NCI-H1930 (cell line): ENCODE measurements around the gene SLC38A8.

Experiments
- DNase-seq, 2 experiments: peaks; one replicate each; lab custom pipeline; 2025; lab: John Stamatoyannopoulos, UW

The SLC38A8 gene

DNA sequence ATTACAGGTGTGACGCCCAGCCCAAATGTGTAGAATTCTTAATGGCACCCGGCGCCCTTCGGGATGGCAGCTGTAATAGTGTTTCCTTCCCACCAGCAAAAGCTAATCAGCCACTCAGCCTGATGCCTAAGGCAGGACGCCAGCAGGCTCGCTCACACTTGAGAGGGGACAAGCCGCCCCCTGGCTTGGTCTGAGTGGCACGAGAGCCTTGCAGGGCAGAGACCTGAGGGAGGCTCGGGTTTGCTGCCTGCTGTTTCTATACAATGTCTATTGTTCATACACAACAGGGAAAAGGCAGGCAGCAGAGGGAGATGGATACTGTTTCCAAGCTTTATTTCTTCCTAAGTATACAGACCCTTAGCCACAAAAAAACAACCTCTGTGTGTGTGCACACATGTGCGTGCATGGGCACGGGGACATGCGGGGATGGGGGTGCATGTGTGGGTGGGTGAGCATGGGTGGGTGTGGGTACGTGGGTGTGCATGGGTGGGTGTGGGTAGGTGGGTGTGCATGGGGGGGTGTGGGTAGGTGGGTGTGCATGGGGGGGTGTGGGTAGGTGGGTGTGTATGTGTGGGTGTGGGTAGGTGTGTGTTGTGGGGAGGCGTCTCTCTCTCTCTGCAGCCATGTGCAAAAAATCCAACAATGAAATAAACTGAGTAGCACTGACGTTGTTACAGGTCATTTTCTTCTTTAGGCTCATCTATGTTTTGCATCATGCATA, 10.0 kb downstream of the SLC38A8 start:
- no peak for DNase-seq

DNA sequence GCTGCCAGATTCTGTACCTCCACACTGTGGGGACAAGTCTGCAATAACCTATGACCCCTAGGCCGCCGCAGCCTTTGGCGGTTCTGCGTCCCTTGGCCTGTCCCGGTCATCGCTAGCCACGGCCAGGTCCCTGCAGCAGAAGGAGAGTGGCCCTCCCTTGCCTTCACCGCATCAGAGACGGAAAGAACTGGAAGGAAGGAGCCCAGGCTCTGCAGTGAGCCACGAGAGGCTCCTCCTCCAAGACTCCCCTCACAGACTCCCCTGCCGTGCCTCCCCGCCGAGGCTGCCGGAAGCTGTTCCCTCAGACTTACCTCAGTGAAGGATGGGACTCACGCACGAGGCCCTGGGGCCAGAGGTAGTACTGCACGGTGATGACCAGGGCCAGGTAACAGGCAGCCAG, 11.0 kb downstream of the SLC38A8 start:
- DNase-seq, result no peak

DNA sequence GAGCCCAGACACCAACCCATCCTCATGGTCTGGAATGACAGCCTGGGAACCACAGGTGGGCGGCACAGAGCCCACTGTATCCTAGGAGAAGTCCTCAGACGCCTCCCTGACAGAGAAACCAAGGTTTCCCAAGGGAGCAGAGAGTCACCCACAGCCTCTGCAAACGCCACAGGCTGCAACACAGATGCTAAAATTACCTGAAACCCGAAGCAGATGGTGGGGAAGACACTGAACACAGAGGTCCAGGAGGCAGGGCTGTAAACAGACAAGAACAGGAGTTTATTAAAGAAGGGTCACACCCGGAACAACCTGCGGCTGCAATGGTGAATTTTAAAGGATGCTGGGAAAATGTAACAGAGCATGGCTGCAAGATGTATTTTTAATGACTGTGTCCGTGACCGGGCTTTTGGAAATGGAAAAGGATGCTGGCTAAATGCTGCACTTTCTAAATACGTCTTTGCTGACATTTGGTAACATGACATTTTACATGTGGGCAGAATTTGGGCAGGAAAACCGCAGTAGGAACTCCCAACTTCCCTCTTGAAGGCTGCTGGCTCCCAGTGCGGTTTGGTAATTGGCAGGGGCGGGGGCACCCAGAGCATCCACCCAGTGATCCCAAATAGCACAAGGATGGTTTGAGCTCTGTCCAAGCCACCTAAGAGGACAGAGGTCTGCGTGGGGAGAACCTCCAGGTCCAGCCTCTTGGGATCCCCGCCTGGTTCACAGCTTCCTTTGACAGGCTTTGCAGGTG, 13.1 kb downstream of the SLC38A8 start:
- no peak for DNase-seq

DNA sequence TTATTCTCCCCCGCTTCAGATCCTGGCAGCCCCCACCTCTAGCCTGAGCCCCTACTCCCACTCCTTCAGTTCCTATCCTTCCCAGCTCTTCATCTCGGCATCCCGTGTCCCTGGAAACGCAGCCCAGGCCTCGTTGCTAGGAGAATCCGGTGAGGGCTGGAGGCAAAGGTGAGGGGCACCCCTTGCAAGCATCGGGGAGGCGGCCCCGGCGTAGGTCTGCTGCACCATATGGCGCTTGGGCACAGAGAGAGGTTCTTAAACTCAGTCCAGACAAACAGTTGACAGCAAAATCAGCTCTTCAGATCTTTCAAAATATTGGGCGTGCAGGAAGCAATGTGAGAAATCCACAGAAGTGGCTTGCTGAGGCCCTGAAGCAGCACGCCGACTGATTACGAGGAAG, 15.0 kb downstream of the SLC38A8 start:
- DNase-seq, result no peak

DNA sequence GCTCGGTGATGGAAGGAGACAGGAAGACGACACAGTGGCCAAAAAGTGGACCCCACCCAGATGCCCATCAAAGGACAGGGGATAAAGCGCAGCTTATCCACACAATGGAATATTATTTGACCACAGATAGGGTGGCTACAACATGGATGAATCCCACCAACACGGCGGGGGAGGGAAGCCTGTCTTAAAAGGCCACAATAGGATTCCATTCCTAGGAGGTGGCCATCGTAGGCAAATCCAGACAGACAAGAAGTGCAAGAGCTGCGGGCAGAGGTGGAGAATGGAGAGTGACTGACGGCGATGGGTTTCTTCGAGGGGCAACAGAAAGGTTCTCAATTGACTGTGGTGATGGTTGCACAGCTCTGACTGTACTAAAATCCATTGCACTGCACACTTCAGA, 16.0 kb downstream of the SLC38A8 start:
- DNase-seq, result no peak

DNA sequence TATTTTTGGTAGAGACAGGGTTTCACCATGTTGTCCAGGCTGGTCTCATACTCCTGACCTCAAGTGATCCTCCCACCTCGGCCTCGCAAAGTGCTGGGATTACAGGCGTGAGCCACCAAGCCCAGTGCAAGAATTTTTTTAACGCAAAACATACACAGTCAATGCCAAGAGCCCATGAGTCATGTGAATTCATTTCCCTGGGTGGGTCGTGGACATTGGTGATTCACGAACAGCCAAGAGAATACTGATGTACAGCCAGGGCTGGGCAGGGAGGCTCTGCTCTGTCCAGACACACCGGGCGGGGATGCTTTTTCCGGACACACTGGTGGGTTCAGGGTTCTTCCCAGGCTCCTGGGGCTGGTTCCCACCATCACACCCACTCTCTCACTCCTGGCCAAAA, 17.7 kb downstream of the SLC38A8 start:
- DNase-seq, result no peak

DNA sequence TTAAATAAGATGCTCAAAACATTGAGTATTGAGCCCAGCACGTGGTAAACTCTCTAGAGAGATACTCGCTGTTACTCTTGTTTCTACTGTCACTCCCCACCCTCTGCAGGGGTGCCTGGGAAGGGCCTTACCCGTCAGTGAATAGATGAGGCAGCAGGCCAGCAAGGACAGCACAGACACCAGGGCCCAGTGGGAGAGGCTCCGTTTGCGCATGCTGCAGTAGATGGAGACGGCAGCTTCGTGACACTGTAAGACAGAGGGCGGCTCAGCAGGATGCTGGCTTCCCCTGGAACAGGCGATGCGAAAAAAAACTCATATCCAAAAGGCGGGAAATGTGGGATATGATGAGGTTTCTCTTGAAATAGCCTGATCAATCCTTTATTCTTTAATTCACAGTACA, 20.0 kb downstream of the SLC38A8 start:
- no peak for DNase-seq

DNA sequence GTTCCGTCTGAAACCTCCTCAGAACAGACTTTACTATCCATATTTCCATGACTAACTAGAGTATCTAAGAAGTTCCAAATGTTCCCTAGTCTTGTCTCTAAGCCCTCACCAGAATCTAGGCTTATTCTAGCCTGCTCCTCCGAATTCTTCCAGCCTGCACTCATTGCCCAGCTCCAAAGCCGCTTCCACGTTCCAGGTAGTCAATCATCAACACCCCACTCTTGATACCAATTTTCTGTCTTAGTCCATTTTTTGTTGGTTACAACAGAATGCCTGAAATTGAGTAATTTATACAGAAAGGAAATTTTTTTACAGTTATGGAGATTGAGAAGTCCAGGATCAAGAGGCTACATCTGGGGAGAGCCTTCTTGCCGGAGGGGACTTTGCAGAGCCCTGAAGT, 21.1 kb downstream of the SLC38A8 start:
- DNase-seq, result no peak

DNA sequence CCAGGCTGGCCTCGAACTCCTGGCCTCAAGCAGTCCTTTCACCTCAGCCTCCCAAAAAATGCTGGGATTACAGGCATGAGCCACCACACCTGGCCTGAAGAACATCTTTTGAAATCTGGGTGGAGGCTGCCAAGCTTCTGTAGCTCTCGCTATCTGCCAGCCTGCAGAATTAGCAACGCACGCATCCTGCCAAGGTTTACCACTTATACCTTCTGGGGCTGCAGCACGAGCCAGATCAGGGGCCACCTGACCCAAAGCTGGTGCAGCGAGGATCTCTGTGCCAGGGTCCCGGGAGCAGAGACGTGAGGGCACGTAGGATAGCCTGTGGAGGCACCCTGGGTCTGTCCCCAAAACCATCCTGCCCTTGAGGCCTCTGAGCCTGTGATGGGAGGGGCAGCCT, 22.2 kb downstream of the SLC38A8 start:
- no peak for DNase-seq

DNA sequence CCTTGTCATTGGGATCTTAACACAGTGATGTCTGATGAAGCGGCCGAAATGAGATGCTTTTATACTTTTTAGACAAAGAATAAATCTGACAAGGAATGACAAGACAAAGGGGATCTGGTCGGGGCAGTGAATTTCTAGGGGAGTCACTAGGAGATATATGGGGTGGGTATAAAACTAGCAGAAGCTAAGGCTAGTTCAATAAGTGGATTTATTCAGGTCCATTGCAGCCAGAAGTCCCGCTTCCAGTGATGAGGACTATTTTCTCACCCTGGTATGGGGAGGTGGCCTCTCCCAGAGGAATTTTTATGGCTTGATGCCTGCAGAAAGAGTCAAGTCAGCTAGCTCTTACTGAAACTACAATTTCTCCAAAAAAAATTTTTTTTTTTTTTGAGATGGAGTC, 23.9 kb downstream of the SLC38A8 start:
- no peak for DNase-seq

DNA sequence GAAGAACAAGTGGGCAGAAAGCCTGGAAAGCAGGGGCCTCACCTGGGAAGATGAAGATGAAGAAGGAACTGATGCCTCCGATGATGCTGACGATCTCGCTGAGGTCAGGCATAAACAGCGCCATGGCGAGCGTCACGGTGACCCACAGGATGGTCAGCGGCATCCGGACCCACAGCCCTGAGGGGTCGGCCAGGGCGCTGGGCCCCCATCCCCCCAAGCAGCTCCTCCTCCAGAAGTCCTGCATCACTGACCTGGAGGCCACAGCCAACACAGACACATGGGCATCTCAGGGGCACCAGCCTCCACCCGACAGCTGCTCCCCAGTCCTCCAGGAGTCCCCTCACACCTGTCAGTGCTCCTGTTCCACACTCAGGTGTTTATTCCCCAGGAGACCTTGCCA, 26.1 kb downstream of the SLC38A8 start:
- no peak for DNase-seq

DNA sequence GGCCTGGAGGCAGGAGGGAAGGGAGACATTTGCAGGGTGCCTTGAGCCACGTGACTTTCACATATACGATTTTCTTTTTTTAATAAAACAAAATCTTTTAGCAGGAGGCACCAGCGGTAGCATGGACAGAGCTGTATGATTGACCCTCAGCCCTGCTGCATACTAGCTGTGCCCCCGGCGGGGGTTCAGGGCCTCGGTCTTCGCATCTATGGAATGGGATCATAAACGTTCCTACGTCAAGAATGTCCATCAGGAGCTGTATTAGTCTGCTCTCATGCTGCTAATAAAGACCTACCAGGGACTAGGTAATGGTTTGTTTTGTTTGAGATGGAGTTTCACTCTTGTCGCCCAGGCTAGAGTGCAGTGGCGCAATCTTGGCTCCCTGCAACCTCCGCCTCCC, 27.2 kb downstream of the SLC38A8 start:
- no peak for DNase-seq

DNA sequence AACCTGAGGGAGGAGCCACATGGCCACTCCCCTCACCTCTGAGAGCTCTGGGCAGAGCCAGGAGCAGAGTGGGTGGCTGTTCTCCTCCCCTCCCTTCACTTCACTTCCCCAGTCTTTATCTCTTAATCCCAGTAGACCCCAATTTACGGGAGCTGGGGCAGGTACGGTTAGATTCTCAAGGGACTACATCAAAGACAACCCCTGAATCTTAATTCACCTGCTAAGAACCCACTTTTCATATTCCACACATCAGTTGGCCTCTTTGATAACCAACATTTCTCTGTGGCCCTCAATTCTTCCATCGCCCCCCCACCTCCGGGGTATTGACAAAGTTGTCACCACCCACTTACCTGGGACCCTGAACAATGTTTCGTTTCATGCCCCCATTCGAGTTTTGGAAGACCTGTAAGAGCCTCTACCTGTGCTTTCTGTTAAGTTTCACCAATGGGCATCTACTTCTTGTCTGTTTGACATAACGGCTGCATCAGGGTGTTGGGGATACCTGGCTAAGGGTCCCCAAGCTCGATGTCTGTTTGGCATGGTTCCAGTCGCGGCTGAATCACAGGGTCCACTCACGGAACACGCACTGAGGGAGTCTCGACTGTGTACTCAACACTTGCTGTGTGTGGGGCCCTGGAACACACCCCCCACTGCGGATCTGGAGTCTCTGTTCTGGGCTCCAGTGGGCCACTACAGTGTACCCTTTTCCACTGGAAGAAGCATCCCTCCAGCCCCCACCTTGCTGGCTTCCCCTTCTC, 27.8 kb downstream of the SLC38A8 start:
- DNase-seq, result no peak

DNA sequence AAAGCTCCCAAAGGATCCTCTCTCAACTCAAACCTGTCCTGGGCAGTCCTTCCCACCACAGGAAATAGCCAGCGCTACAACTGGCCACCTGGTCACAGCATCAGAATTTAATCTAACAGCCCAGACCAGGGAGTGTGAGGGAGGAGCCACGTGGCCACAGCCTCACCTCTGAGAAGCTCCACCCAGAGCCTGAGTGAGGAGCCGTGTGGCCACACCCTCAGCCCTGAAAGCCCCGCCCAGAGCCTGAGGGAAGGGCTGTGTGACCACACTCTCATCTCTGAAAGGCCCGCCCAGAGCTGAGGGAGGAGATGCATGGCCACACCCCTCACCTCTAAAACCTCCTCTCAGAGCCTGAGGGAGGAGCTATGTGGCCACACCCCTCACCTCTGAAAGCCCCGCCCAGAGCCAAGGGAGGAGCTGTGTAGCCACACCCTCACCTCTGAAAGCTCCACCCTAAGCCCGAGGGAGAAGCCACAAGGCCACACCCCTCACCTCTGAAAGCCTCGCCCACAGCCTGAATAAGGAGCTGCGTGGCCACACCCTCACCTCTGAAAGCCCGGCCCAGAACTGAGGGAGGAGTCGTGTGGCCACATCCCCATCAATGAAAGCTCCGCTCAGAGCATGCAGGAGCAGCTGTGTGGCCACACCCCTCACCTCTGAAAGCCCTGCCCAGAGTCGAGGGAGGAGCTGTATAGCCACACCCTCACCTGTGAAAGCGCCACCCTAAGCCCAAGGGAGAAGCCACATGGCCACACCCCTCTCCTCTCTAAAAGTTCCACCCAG, 28.6 kb downstream of the SLC38A8 start:
- peak; percentile 77 to 83 for DNase-seq

DNA sequence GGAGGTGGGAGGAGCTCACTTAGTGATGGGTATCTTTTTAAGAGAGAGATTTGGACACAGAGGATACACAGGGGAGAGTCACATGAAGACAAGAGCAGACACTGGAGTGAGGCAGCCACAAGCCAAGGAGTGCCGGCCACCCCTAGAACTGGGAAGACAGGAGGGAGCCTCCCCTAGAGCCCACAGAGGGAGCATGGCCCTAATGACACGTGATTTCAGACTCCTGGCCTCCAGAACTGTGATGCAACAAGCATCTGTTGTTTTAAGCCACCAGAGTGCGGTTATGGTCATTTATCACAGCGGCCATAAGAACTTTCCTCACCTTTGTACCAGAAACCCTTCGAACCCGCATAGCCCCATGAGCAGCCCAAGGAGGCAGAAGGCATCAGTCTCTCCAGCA, 33.3 kb downstream of the SLC38A8 start:
- DNase-seq, result no peak

DNA sequence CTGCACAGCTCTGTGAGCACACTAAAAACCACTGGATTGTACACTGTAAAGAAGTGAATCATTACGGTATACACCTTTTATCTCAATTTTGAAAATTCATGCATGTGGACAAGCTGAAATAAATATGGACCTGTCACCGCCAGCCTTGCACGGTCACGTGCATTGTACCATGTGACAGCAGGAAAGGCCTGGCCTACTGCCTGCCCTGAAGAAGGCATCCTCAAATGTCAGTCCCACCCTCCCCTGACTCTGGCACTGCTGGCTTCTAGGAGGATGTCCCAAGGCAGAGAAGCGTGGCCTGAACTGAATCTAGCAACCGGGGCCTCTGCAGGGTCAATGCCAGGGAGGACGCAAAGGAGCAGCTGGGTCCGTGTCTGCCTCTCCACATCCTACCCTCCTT, 34.6 kb downstream of the SLC38A8 start:
- no peak for DNase-seq

DNA sequence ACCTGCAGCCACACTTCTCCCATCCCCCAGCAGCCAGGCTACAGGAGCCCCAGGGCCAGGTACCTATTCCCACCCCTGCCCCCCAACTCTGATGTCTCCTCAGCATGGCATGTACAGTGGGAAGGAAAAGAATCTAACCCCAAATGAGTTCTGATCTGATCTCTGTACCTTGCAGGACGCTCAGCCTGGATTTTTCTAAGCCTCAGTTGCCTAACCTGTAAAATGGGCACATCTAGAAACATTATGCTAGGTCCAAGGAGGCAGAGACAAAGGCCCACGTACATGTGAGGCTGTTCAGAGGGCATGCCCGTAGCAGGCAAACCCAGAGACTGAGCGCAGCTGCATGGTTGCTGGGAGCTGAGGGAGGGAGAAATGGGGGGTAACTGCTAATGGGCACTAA, 35.1 kb downstream of the SLC38A8 start:
- DNase-seq, result no peak

DNA sequence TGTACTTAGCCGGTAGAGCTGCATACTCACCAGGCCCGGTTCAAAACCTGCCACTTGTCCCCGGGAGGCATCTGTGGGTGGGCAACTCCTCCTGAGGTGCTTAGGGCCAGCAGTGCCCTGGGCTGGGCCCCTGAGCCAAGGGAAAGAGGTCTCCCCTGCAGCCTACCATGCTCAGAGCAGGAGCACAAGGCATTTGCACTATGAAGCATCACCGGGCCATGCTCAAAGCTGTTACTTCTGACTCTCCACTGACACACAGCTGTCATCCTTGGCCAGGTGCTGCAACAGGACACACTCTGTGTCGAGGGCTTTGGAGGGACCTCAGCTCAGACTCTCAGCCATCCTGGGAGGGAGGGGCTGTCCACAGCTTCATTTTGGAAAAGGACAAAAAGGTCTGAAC, 37.2 kb downstream of the SLC38A8 start:
- no peak for DNase-seq

DNA sequence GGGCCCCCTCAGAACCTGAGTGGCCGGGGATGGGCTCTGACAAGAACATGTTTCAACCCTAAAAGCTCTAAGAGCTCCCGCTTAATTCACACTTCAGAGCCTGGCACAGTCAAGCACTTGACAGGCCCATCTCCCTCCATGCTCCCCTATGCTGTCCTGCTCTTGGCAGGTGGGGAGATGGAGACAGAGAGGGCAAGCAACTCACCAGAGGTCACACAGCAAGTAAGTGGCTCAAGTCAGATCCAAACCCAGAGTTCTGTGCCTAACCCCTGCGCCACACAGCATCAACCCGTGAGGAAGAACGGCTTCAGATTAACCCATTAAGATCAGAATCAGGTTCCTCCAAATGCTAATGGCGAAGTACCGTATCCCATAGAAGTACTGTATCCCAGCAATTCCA, 38.2 kb downstream of the SLC38A8 start:
- no peak for DNase-seq

DNA sequence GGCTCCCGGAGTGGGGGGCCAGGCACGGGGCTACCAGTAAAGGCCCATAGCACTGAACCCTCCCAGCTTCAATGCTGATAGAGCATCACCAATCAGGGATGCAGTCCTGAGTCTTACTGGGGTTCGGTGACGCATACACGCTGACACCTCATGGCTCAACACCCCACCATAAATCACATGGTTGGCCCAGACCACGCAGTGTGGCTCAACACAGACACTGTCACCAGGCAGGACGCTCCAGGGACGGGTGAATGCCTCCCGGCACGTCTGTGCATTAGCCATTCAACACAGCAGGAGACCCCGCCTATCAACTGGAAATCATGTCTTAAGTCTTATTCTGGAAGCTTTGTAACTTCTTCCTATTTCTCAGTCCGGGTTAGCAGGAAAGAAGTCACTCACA, 39.6 kb downstream of the SLC38A8 start:
- DNase-seq, result no peak

DNA sequence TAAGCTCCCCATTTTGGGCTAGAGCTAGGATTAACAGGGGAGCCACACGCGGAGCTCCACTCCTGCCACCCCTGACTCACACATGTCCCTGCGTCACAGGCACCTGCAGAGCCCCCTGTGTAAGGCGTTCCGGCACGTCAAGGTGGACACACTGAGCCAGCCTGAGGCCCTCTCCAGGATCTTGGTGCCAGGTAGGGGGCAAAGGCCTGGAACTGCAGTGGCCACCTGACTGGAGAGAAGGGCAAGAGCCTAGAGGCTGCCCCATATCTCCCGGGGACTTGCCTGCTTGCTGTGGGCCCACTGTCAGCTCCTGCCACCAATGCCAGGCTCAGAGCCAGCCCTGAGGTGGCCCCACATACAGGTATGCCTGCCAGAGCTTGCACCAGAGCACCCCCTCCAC, 40.9 kb downstream of the SLC38A8 start:
- DNase-seq, result no peak

DNA sequence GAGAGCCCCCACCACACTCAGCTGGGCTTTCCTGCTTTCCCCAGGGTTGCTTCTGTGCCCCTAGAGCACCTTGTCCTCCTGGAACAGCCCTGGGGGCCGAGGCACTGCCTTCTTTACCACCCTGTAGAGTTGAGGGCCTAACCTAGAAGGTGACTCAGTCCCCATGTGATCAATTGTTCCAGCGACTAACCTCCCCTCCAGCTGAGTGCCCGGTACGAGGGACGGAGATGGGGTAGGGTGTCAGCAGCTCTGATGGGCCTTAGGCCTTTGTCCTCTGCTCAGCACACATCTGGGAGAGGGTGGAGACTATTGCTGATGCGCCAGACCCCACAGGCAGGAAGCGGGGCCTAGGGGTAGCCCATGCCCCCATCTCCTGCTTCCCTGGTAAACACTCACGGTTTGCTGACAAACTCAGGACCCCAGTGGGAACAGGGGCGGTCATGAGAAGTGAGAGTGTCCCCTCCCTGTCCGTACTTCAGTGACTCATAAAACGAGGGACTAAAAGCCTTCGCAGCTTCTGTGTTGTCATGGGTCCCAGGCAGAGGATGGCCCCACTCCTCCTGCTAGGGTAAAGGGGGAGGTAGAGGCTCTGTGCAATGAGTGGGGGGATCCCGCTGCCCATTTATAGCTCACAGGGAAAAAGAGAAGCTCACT, 41.5 kb downstream of the SLC38A8 start:
- DNase-seq, result no peak
